HEK293 (cell line): ENCODE measurements around the gene CCDC138.

ENCODE experiments used
- HOXA7 ChIP-seq: sonication (generic); formaldehyde crosslinking; IDR thresholded peaks from 2 replicates; pipeline ENCODE4 v1.8.1; 2022; ENCODE audit warnings: missing genetic modification reagents, borderline replicate concordance
- ZNF580 ChIP-seq: fragments of 450-650 bp; formaldehyde crosslinking; IDR thresholded peaks from 2 replicates; pipeline ENCODE4 v1.5.1; 2016; ENCODE audit warnings: missing biosample characterization, missing genetic modification characterization
- TF ChIP-seq, protein P1 (sequence below): fragments of 450-650 bp; formaldehyde crosslinking; IDR thresholded peaks from 2 replicates; pipeline ENCODE4 v1.5.1; 2016; ENCODE audit warnings: missing biosample characterization, missing genetic modification characterization

GRCh38 chr2:108923736-108924579, 137.4 kb downstream of the CCDC138 start:
- no peak for TF ChIP-seq HOXA7 (CRISPR knock-in tag)
- TF ChIP-seq, protein P1, sequence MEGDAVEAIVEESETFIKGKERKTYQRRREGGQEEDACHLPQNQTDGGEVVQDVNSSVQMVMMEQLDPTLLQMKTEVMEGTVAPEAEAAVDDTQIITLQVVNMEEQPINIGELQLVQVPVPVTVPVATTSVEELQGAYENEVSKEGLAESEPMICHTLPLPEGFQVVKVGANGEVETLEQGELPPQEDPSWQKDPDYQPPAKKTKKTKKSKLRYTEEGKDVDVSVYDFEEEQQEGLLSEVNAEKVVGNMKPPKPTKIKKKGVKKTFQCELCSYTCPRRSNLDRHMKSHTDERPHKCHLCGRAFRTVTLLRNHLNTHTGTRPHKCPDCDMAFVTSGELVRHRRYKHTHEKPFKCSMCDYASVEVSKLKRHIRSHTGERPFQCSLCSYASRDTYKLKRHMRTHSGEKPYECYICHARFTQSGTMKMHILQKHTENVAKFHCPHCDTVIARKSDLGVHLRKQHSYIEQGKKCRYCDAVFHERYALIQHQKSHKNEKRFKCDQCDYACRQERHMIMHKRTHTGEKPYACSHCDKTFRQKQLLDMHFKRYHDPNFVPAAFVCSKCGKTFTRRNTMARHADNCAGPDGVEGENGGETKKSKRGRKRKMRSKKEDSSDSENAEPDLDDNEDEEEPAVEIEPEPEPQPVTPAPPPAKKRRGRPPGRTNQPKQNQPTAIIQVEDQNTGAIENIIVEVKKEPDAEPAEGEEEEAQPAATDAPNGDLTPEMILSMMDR (tag by site-specific recombination) = no peak
- TF ChIP-seq ZNF580 (tag by site-specific recombination) = no peak
